GM21360 (cell line): ENCODE data around the gene UGT1A6.
"Not testable (repeated sequence)": the region's sequence is repeated elsewhere in the genome, so short reads cannot be mapped to it uniquely, and the experiment has no call there.

Source experiments
- ATAC-seq: cut with Tn5 transposase; IDR thresholded peaks from one replicate; pipeline ENCODE4 v1.9.1; 2021; ENCODE audit warnings: mild to moderate bottlenecking, moderate library complexity; ENCODE audit not compliant: unreplicated experiment

UGT1A6 gene

DNA sequence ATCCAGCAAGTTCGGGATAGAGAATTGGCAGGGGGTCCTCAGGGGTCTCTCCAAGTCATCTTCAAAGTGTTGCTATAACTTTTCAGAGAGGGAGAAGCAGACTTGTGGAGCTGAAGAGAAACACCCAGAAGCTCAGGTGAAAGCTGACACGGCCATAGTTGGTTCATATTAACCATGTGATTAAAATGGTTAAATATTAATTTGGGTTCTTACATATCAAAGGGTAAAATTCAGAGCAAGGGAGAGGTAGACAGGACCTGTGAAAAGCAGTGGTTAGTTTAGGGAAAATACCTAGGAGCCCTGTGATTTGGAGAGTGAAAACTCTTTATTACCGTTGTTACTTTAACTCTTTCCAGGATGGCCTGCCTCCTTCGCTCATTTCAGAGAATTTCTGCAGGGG, at the start of gene UGT1A6:
Gene UGT1A6, plus strand, starts transcription at position 243 of the 400 bp plus-strand sequence. Its CDS starts 115 bp downstream, at position 358.
- ATAC-seq, result no peak

DNA sequence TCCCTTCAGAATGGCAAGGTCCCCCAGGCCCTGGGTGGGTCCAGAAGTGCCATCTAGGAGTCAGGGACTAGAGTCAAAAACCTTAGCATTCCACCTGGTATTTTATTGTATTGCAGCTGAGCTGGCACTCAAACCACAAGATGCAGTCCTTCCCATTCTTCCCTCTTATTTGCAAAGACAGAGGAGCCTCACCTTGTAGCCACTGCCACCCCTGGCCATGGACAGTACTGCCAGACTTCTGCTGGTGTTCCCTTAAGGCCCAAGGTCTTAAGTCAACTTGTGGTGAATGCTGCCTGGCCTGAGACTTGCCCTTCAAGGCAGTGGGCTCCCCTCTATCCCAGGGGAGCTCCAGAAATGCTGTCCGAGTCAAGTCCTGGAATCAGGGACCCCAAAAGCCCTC, 49.6 kb upstream of the UGT1A6 start:
- ATAC-seq, result no peak

DNA sequence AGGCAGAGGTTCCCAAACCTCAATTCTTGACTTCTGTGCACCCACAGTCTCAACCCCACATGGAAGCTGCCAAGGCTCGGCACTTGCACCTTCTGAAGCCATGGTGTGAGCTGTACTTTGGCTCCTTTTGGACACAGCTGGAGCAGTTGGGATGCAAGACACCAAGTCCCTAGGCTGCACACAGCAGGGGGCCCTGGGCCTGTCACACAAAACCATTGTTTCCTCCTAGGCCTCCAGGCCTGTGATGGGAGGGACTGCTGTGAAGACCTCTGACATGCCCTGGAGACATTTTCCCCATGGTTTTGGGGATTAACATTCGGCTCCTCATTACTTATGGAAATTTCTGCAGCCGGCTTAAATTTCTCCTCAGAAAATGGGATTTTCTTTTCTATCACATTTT, 46.7 kb upstream of the UGT1A6 start:
- not testable (repeated sequence) for ATAC-seq

DNA sequence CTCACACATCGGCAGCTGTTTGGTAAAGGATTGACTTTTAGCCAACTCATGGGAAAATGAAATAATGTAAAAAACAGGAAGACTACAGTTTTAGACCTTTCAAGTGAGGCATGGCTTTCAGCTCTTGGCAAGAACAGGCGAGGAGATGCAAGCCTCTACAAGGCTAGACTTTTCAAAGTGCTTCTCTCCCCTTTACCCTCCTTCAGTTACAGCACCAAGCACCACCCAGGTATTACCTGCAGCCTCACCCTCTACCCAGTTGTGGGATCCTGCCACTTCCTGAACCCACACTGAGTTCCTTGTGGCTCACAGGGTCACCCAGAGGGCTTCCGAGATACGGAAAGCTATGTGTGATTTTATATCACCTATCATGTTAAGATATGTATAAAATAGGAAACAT, 41.7 kb upstream of the UGT1A6 start:
- no peak for ATAC-seq

DNA sequence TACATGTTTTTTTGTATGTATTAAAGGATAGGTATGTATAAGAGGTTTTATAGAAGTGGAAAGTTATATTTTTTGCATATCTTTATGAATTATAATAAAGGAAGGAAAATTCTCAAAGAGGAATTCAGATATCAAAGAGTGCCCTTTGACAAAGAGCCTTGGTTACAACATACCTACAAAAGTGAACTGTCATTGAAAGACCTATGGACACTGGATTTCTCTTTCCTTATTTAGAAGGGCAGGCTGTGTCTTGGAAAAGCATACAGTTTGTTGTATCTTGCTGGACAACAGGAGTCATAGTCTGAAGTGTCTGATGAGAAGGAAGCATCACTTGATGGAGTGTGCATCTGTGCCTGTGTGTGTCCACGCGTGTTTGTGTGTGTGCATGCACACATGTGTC, 41.3 kb upstream of the UGT1A6 start:
- no peak for ATAC-seq

DNA sequence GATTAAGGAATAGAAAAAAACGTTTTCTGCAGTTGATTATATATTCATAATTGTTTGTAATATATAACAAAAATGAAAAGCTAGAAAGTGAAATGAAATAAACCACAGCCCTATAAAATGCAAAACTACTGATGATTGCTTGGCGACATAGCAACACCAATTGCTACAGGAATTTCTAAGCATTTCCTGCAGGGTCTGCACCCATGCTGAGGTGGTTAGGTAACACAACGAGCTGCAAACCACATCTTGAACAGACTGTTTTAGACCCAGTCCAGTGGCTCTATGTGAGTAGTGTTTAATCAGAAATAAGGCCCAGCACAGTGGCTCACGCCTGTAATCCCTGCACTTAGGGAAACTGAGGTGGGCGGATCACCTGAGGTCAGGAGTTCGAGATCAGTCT, 38.2 kb upstream of the UGT1A6 start:
- ATAC-seq, result no peak

DNA sequence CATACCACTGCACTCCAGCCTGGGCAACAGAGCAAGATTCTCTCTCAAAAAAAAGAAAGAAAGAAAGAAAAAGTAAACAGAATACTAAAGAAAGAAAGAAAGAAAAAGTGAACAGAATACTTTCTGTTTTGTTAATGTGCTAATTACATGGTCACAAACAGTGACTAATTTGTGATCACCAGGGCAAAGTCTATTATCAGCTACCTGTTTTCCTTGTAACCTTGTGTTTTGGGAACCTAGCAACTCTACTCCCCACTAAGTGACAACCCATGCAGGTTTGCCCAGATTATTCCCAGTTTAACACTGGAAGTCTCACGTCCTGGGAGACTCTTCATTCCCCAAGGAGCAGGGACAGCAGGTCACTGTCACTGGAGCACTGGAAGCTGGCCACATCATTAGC, 37.6 kb upstream of the UGT1A6 start:
- ATAC-seq, result no peak

DNA sequence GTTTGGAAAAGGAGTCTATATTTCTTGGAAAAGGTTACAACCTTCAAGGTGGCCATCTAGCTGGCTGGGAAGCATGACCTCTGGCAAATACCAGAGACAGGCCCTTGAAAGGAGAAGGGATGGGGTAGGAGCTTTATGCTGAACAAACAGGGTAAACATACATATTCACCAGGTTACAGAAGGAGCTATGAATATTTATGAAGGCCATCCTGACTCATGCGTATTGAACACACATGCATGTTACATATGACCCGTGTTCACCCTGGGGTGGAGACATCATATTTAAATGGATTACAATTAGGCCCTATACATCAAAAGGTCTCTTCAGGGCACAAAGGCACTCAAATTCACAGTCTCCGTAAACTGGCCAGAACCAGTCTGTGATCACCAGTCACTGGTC, 36.7 kb upstream of the UGT1A6 start:
- ATAC-seq, result not testable (repeated sequence)

DNA sequence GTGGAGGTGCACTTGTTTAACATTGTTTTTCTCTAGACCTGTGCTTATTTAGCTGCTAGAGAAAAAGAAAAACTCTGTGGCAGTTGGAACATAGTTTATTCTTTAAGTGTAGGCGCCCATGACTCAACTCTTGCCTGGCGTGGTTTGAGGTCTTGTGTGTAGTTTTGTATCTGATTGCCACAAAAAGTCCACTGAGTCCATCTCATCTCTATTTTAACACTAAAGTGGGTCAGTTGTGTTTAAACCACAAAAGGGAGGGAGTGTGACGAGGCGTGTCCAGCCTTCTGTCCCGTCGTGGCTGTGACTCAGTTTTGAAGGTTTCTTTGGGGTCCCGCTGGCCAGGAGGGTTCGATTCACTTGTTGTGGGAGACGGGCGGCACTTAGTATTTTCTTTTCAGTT, 36.2 kb upstream of the UGT1A6 start:
- ATAC-seq, result no peak

DNA sequence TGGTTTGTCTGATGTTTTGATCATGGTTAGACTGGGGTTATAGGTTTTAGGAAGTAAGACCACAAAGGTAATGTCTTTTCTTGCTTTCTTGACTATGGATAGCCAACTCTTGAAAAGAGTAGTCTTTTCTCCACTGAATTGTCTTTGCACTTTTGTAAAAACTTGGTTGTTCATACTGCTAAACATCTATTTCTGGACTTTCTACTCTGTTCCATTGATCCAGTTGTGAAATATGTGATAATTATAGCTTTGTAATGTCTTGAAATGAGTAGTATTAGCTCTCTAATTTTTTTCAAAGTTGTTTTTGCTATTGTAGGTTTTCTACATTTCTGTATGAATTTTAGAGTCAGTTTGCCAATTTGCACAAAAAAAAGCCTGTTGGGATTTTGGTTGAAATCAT, 34.1 kb upstream of the UGT1A6 start:
- ATAC-seq, result no peak

DNA sequence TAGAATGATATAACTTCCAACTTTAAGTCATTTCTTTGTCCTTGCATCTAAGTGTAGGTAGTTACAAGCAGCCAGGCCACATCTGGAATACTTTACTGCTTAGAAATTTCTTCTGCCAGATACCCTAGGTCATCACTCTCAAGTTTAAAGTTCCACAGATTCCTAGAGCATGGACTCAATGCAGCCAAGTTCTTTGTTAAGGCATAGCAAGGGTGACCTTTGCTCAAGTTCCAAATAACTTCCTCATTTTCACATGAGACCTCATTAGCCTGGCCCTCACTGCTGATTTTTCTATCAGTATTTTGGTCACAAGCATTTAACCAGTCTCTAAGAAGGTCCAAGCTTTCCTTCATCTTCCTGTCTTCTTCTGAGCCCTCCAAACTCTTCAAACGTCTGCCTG, 28.8 kb upstream of the UGT1A6 start:
- no peak for ATAC-seq

DNA sequence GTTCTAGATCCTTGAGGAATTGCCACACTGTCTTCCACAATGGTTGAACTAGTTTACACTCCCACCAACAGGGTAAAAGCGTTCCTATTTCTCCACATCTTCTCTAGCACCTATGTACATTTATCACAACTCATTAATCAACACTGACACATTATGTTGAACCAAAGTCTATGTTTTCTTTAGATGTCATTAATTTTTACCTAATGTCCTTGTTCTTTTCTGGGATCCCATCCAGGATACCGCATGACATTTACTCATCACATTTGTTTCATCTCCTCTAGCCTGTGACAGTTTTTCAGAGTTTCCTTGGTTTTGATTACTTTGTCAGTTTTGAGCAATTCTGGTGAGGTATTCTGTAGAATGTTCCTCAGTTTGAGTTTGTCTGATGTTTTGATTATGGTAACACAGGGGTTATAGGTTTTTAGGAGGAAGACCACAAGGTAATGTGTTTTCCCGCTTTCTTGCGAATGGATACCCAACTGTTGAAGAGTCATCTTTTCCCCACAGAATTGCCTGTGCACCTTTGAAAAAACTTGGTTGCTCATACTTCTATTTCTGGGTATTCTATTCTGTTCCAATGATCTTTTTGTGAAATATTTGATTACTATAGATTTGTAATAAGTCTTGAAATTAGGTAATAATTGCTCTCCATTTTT, 24.0 kb upstream of the UGT1A6 start:
- no peak for ATAC-seq

DNA sequence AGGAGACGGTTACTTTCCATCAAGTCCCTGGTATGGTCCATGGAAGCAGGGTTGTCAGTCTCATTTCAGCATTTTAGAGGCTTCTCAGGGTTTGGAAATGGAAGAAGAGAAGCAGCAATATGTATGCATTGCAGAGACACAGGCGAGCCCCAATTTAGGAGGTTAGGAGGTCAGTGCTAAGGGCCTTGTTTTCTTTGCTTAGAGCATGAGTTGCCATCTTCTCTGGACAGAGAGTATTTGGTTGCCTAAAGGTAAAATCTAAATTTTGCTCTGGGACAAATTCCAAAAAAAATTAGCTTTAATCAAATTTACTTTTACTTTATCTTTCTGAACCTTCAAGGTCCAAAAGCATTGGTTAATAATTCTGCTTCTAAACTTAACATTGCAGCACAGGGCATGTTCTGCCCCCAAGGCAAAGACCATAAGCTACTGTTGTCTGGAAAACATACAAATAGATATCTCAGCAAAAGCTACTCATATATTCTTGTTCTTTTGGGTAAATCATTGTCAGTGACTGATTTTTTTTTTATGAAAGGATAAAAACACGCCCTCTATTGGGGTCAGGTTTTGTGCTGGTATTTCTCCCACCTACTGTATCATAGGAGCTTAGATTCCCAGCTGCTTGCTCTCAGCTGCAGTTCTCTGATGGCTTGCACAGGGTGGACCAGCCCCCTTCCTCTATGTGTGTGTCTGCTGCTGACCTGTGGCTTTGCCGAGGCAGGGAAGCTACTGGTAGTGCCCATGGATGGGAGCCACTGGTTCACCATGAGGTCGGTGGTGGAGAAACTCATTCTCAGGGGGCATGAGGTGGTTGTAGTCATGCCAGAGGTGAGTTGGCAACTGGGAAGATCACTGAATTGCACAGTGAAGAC, 21.2 kb upstream of the UGT1A6 start, which contains the start of gene UGT1A9:
Gene UGT1A9, plus strand, starts transcription at position 609 of the 872 bp plus-strand sequence. Its CDS starts 37 bp downstream, at position 646.
- ATAC-seq, result no peak

DNA sequence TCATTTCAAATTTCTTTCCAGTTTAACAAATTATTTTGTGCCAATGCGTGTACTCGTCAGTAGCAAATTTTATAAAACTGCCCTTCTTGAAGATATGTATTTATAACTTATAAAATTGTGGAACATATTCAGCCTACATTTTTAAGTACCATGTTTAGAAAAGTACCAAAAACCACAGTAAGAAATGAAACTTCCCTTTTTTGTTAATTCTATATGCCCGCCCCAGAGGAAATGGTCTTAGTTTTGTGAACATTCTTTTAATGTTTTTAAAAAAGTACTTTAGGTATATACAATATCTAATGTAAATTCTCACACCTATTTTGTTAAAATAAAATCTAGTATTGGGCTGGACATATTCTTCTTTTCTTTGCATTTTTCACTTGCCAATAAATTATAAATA, 19.8 kb upstream of the UGT1A6 start:
- ATAC-seq, result no peak

DNA sequence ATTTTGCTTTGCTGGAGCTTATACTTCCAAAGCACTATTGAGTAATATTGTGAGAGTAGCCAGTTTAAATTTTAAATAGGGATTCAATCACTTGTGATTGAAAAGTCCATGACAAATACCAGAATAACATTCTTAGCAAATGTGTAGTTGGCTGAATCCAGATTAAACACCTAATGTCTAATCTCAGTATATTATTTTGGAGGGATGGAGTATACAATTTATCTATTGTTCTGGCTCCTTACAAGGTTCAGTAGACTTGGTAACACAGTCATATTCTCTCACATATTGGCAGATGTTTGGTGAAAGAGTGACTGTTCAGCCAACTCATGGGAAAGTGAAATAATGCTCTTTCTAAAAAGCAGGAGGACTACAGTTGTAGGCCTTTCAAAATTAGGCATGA, 18.8 kb upstream of the UGT1A6 start:
- no peak for ATAC-seq

DNA sequence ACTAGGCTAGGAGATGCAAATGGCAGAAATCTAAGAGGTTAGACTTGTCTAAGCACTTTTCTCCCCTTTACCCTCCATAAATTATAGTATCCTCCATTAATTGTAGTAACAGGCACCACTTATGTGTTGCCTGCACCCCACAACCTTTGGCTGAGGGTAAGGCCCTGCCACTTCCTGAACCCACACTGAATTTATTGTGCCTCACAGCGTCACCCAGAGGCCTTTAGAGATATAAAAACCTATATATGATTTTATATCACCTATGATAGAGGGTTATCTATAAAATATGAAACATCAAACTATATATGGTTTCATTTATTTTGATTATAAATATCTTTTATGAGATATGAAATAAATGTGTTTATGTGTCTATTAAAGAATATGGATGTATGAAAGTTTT, 18.4 kb upstream of the UGT1A6 start:
- ATAC-seq, result no peak

DNA sequence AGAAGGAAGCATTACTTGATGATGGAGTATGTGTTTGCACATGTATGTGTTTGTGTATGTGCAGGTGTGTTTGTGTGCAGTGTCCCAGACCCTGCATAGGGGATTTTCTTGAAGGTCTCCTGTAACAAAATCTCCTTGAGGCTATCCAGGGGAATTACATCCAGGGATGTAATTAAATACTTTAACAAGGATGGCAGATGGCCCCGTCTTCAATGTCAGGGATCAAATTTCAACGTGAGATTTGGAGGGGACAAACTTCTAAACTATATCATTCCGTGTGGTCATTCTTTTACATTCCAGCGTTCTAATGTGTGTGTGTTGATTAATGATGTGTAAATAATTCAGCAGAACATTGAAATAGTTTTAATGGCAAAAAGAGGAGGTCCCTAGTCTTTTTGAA, 17.7 kb upstream of the UGT1A6 start:
- no peak for ATAC-seq

DNA sequence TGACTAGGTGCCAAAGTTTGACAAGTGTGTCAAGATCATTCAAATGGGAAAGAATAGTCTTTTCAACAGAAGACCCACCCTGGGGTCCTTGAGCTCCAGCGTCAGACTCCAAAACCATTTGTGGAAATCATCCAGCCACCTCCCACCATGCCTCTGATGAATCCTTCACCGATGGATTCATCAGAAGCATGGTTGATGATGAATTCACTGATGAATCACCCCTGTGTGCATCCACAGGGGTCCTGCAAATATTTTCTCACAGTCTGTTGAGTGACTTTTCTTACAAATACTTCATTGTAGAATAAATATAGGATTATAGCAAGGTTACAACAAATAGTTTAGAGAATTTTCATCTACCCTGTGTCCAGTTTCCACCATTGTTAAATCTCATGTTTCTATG, 16.6 kb upstream of the UGT1A6 start:
- no peak for ATAC-seq

DNA sequence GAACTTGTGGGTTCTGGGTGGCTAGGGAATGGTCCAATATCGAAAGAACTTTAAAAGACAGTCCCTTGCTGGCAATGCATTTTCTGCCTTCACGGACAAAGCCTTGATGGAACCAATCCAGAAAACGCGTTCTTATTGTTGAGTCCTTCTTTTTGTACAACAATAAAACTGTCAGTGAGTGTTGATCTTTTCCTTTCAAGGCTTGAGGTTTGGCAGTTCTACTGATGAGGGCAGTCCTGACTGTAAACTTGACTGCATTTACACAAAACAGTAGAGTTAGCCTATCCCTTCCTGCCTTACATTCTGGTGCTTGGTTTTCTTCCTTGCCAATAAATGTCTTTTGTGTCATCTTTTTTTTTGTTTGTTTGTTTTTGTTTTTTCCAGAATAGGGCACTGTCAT, 13.5 kb upstream of the UGT1A6 start:
- no peak for ATAC-seq

DNA sequence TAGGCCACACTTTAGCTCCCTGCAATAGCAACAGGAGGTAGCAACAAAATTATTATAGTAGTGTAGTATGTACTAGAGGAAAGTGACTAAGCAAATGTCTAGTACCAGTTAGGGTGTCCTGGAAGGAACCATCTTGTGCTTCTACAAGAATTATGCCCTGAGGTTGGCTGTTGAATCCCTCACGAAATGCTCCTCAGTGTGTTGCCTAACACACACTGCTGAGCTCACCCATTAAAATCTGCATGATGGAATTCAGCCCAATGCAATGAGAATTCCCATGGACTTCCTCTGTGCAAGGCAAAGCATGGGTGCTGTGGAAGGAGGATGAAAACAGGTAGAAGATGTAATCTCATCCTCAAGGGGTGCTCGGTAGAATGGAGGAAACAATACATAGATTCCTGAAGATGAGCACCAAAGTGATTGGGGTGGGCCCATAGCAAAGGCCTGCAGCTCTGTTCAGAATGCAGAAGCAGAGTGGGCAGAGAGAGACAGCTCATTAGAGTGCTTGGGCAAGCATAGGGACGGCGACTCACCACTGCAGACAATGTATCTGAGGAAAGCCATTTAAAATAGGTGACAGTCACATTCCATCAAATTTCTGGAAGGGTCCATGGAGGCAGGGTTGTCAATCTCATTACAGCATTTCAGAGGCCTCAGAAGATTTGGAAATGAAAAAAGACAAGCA, 12.2 kb upstream of the UGT1A6 start:
- ATAC-seq, result no peak

DNA sequence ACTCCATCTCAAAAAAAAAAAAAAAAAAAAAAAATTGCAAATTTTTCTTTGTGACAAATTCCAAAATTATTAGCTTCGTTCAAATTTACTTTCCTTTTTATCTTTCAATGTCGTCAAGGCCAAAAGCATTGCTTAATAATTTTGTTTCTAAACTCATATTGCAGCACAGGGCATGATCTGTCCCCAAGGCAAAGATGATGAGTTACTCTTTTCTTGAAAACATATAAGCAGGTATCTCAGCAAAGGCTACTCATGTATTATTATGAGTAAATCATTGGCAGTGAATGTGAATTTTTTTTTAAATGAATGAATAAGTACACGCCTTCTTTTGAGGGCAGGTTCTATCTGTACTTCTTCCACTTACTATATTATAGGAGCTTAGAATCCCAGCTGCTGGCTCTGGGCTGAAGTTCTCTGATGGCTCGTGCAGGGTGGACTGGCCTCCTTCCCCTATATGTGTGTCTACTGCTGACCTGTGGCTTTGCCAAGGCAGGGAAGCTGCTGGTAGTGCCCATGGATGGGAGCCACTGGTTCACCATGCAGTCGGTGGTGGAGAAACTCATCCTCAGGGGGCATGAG, 11.1 kb upstream of the UGT1A6 start, which contains the start of gene UGT1A7:
Gene UGT1A7, plus strand, starts transcription at position 381 of the 579 bp plus-strand sequence. Its CDS starts 37 bp downstream, at position 418.
- ATAC-seq, result no peak
